Activated CD4-positive, alpha-beta T cell treated with anti-CD3 and anti-CD28 coated beads, Interleukin-2, Interleukin-6, amounts not matched to agents 100 ng/mL and 50 ng/mL, durations not matched to agents 16 hours and 8 hours (primary cell): Measurements from ENCODE around the gene FBXO8.

ENCODE experiments used
- DNase-seq: peaks from one replicate; pipeline ENCODE4 v3.0.0-alpha.2; 2020

FBXO8 gene

GRCh38 chr4:174241162-174241561, 42.3 kb downstream of the FBXO8 start:
- no peak for DNase-seq

GRCh38 chr4:174236359-174236758, 47.1 kb downstream of the FBXO8 start:
- DNase-seq, result no peak

GRCh38 chr4:174230680-174231079, 52.8 kb downstream of the FBXO8 start:
- DNase-seq, result no peak

GRCh38 chr4:174230148-174230547, 53.3 kb downstream of the FBXO8 start:
- DNase-seq, result no peak

GRCh38 chr4:174228988-174229387, 54.5 kb downstream of the FBXO8 start:
- no peak for DNase-seq

GRCh38 chr4:174225349-174226049, 58.0 kb downstream of the FBXO8 start:
- no peak for DNase-seq

- DNase-seq, result no peak
Observed at GRCh38 chr4:174224550-174224949, 58.9 kb downstream of the FBXO8 start.

- peak; percentile 25 for DNase-seq
Observed at GRCh38 chr4:174222266-174222872, 61.1 kb downstream of the FBXO8 start.

- no peak for DNase-seq
Observed at GRCh38 chr4:174218127-174218790, 65.2 kb downstream of the FBXO8 start.

- DNase-seq, result no peak
Observed at GRCh38 chr4:174217273-174218126, 66.0 kb downstream of the FBXO8 start.

GRCh38 chr4:174216799-174217272, 66.6 kb downstream of the FBXO8 start:
- no peak for DNase-seq

GRCh38 chr4:174215961-174216680, 67.3 kb downstream of the FBXO8 start:
- no peak for DNase-seq

GRCh38 chr4:174215057-174215456, 68.4 kb downstream of the FBXO8 start:
- DNase-seq, result no peak

GRCh38 chr4:174214101-174214878, 69.2 kb downstream of the FBXO8 start:
- DNase-seq, result peak; percentile 11

- no peak for DNase-seq
Observed at GRCh38 chr4:174213731-174214100, 69.8 kb downstream of the FBXO8 start.

GRCh38 chr4:174212061-174212460, 71.4 kb downstream of the FBXO8 start:
- no peak for DNase-seq

GRCh38 chr4:174211622-174212044, 71.8 kb downstream of the FBXO8 start:
- no peak for DNase-seq

GRCh38 chr4:174210952-174211490, 72.4 kb downstream of the FBXO8 start:
- no peak for DNase-seq

GRCh38 chr4:174210354-174210753, 73.1 kb downstream of the FBXO8 start:
- DNase-seq, result no peak

GRCh38 chr4:174209341-174209740, 74.1 kb downstream of the FBXO8 start:
- no peak for DNase-seq

- DNase-seq, result no peak
Observed at GRCh38 chr4:174207367-174207766, 76.1 kb downstream of the FBXO8 start.
